Panc1 (cell line): ENCODE data around the gene ELMO1. TPM values are rescaled to one million over a fixed set of nuclear protein-coding genes. Genes with fewer than 3 reads are reported as not detected.

ENCODE experiments used
- ATAC-seq: fragments of 200-7000 bp; cut with Tn5 transposase; 2 replicates; pipeline ENCODE4 v1.9.1; 2020; ENCODE audit warnings: mild to moderate bottlenecking, moderate library complexity
- BruUV-seq: library from RNA; stranded (reverse); fragments of 400-500 nt; replicated peaks from 2 replicates; lab custom pipeline; 2021; lab: Mats Ljungman, UMichigan
- CTCF ChIA-PET: fragments of 300-600 bp; sonication (Branson Sonifier 250); formaldehyde crosslinking; loops from one replicate; lab custom pipeline; 2022; ENCODE audit warnings: antibody characterized with exemption; lab: Charles Lee
- POLR2A ChIA-PET: fragments of 300-600 bp; sonication (Branson Sonifier 250); formaldehyde crosslinking; loops from one replicate; lab custom pipeline; 2022; ENCODE audit warnings: antibody characterized with exemption; lab: Charles Lee
- DNase-seq: peaks from one replicate; pipeline ENCODE4 v3.0.0-alpha.2; 2010; ENCODE audit warnings: low read depth, low spot score
- H3K27ac ChIP-seq: 2 replicates; pipeline ENCODE4 v1.5.1; 2011; ENCODE audit warnings: mild to moderate bottlenecking, low read length, inconsistent platforms
- H3K27me3 ChIP-seq: fragments of 200-500 bp; sonication (Bioruptor generic); 2 replicates; pipeline ENCODE4 v1.6.0; 2014; ENCODE audit warnings: low read length, inconsistent platforms; ENCODE audit not compliant: control insufficient read depth, insufficient read depth
- H3K36me3 ChIP-seq: fragments of 200-500 bp; sonication (Bioruptor generic); 2 replicates; pipeline ENCODE4 v1.5.1; 2014; ENCODE audit warnings: inconsistent platforms, mild to moderate bottlenecking, low read length, moderate library complexity; ENCODE audit not compliant: control insufficient read depth, insufficient read depth
- H3K4me1 ChIP-seq: 2 replicates; pipeline ENCODE4 v1.5.1; 2011; ENCODE audit warnings: inconsistent platforms, mild to moderate bottlenecking, low read length, moderate library complexity; ENCODE audit not compliant: control insufficient read depth, insufficient read depth
- H3K4me3 ChIP-seq, 2 experiments: 2 replicates each; pipeline ENCODE4 v1.5.1; 2011 to 2012; ENCODE audit warnings: low read depth in 2 of 2, low read length in 2 of 2, mild to moderate bottlenecking in 2 of 2, inconsistent platforms in 1 of 2, moderate library complexity in 1 of 2
- H3K9me3 ChIP-seq: fragments of 200-500 bp; sonication (Bioruptor generic); 2 replicates; pipeline ENCODE4 v1.5.1; 2014; ENCODE audit warnings: low read depth, mild to moderate bottlenecking, inconsistent platforms, low read length, moderate library complexity; ENCODE audit not compliant: control insufficient read depth, insufficient read depth
- CTCF ChIP-seq: fragments of 450-650 bp; IDR thresholded peaks from 2 replicates; pipeline ENCODE4 v1.5.1; 2017; ENCODE audit warnings: mild to moderate bottlenecking
- POLR2AphosphoS5 ChIP-seq: IDR thresholded peaks from 2 replicates; pipeline ENCODE4 v1.6.1; 2012; ENCODE audit warnings: mild to moderate bottlenecking, low read depth, low read length, moderate library complexity
- REST ChIP-seq, 2 experiments: IDR thresholded peaks; 2 replicates each; pipeline ENCODE4 v1.6.1; 2011 to 2012; ENCODE audit warnings: low read depth in 2 of 2, control low read depth in 1 of 2, low read length in 1 of 2, mild to moderate bottlenecking in 1 of 2, moderate library complexity in 1 of 2; ENCODE audit not compliant: insufficient read depth in 1 of 2
- SIN3A ChIP-seq: IDR thresholded peaks from 2 replicates; pipeline ENCODE4 v1.6.1; 2012; ENCODE audit warnings: low read depth, mild to moderate bottlenecking, low read length, moderate library complexity, borderline replicate concordance; ENCODE audit not compliant: insufficient read depth
- TCF7L2 ChIP-seq: IDR thresholded peaks from 2 replicates; pipeline ENCODE4 v1.6.1; 2011; ENCODE audit warnings: mild to moderate bottlenecking, low read depth, low read length, inconsistent platforms
- in situ Hi-C: cut with HindIII; loops from 2 replicates; pipeline ENCODE4 v1.10.0; 2016; ENCODE audit warnings: low sequenced_read_pairs, low pct_unique_long_range_greater_than_20kb
- intact Hi-C: fragments of 100-400 bp; cut with micrococcal nuclease; formaldehyde crosslinking; loops from one replicate; pipeline ENCODE4 v1.10.0; 2022; ENCODE audit not compliant: unreplicated experiment
- total RNA-seq: library from RNA; stranded (reverse); gene quantifications from one replicate; pipeline ENCODE4 v1.2.1, GENCODE V29; 2021; ENCODE audit not compliant: unreplicated experiment

ELMO1 gene
- total RNA-seq, 1 experiment from 2014 or later: 0.80 TPM

- intact Hi-C loops: no loop called here
- H3K9me3 ChIP-seq: peaks cover 9% of the 10 kb centered on the region; the same call in 1 of the 2 replicates
Measured at GRCh38 chr7:37110660-37111424, 337.8 kb downstream of the ELMO1 start.

GRCh38 chr7:37109843-37110242, 338.8 kb downstream of the ELMO1 start:
- ChIA-PET POLR2A (no interaction called here), CTCF (no interaction called here)
- Histone ChIP-seq H3K27me3 (no peaks in the 10 kb centered on the region), H3K4me3 (no peak overlapping the region), H3K36me3 (no peaks in the 10 kb centered on the region), H3K9me3 (peaks cover 3% of the 10 kb centered on the region; the same call in 1 of the 2 replicates), H3K4me1 (no peaks in the 10 kb centered on the region), H3K27ac (no peak overlapping the region)
- in situ Hi-C loops: no loop called here
- intact Hi-C loops: no loop called here
- no TSS peak for BruUV-seq
- TF ChIP-seq SIN3A (no peak), TCF7L2 (no peak), REST (IDR thresholded peaks at IDR 0.05; ENCODE audit: insufficient read depth in 1 of 2, low read depth in 2 of 2, low read length in 1 of 2) (no peak), CTCF (no peak), POLR2AphosphoS5 (no peak)
- DNase-seq (no peak), ATAC-seq (no peak)

More at GRCh38 chr7:37110660-37111424, 337.8 kb downstream of the ELMO1 start:
- POLR2A ChIA-PET: no interaction called here
- Histone ChIP-seq H3K4me1 (no peaks in the 10 kb centered on the region), H3K4me3 (no peak overlapping the region), H3K27ac (no peak overlapping the region), H3K27me3 (no peaks in the 10 kb centered on the region), H3K36me3 (no peaks in the 10 kb centered on the region)
- in situ Hi-C loops: no loop called here
- BruUV-seq: no TSS peak
- DNase-seq (no peak), ATAC-seq (no peak)
- TF ChIP-seq CTCF: no peak
- no peak for TF ChIP-seq SIN3A
- no peak for TF ChIP-seq TCF7L2
- no peak for TF ChIP-seq POLR2AphosphoS5
- TF ChIP-seq REST (IDR thresholded peaks at IDR 0.05; ENCODE audit: insufficient read depth in 1 of 2, low read depth in 2 of 2, low read length in 1 of 2): no peak
- CTCF ChIA-PET: no interaction called here
